HEK293 (cell line): ENCODE measurements around the gene NUDT6.
"Not testable (repeated sequence)": the region's sequence is repeated elsewhere in the genome, so short reads cannot be mapped to it uniquely, and the experiment has no call there.

ENCODE experiments used
- CTCF ChIA-PET: fragments of 350-600 bp; formaldehyde crosslinking; extraction: SDS; loops from one replicate; lab custom pipeline; 2021; ENCODE audit warnings: antibody characterized with exemption; lab: Yijun Ruan, JAX
- POLR2A ChIA-PET: fragments of 300-600 bp; formaldehyde crosslinking; extraction: SDS; loops from one replicate; lab custom pipeline; 2020; ENCODE audit warnings: antibody characterized with exemption, inconsistent platforms; lab: Yijun Ruan, JAX
- H3K27ac ChIP-seq: fragments of 200-500 bp; sonication (Bioruptor generic); 2 replicates; pipeline ENCODE4 v1.5.1; 2014; ENCODE audit warnings: low read depth, low read length, control low read depth, inconsistent platforms; ENCODE audit errors: extremely low read depth
- H3K36me3 ChIP-seq, 2 experiments: fragments of 200-500 bp in 1 of 2; sonication (Bioruptor generic) in 1 of 2; 1 replicate in 1 of 2; 2 replicates in 1 of 2; pipeline ENCODE4 v1.5.1; 2014 to 2017; ENCODE audit warnings: inconsistent platforms in 2 of 2, low read length in 2 of 2; ENCODE audit not compliant: control insufficient read depth in 2 of 2, insufficient read depth in 1 of 2
- H3K4me1 ChIP-seq: fragments of 200-500 bp; sonication (Bioruptor generic); 2 replicates; pipeline ENCODE4 v1.5.1; 2014; ENCODE audit warnings: mild to moderate bottlenecking, low read length, inconsistent platforms; ENCODE audit not compliant: control insufficient read depth, insufficient read depth
- H3K4me3 ChIP-seq: 2 replicates; pipeline ENCODE4 v1.5.1; 2011; ENCODE audit warnings: low read depth, mild to moderate bottlenecking, control low read depth, low read length, moderate library complexity
- H3K9me3 ChIP-seq: fragments of 200-500 bp; sonication (Bioruptor generic); 2 replicates; pipeline ENCODE4 v1.5.1; 2014; ENCODE audit warnings: low read depth, low read length, inconsistent platforms; ENCODE audit not compliant: control insufficient read depth, insufficient read depth
- GLI2 ChIP-seq: fragments of 450-650 bp; formaldehyde crosslinking; IDR thresholded peaks from 2 replicates; pipeline ENCODE4; 2017; ENCODE audit warnings: missing biosample characterization, missing genetic modification characterization, low read depth, borderline replicate concordance
- GLIS1 ChIP-seq: fragments of 450-650 bp; formaldehyde crosslinking; IDR thresholded peaks from 2 replicates; pipeline ENCODE4 v1.5.1; 2016; ENCODE audit warnings: missing biosample characterization, missing genetic modification characterization
- KLF1 ChIP-seq: fragments of 450-650 bp; formaldehyde crosslinking; IDR thresholded peaks from 2 replicates; pipeline ENCODE4 v1.5.1; 2016; ENCODE audit warnings: missing biosample characterization, missing genetic modification characterization
- YY2 ChIP-seq: fragments of 450-650 bp; formaldehyde crosslinking; IDR thresholded peaks from 2 replicates; pipeline ENCODE4 v1.5.1; 2016; ENCODE audit warnings: missing biosample characterization, missing genetic modification characterization
- ZBTB17 ChIP-seq: fragments of 450-650 bp; formaldehyde crosslinking; IDR thresholded peaks from 2 replicates; pipeline ENCODE4 v1.5.1; 2016; ENCODE audit warnings: missing biosample characterization, missing genetic modification characterization
- ZEB2 ChIP-seq: fragments of 450-650 bp; formaldehyde crosslinking; IDR thresholded peaks from 2 replicates; pipeline ENCODE4 v1.5.1; 2016; ENCODE audit warnings: missing biosample characterization, missing genetic modification characterization
- ZFP69B ChIP-seq: fragments of 450-650 bp; formaldehyde crosslinking; IDR thresholded peaks from 2 replicates; pipeline ENCODE4 v1.5.1; 2016; ENCODE audit warnings: missing biosample characterization, missing genetic modification characterization
- ZNF140 ChIP-seq: fragments of 450-650 bp; formaldehyde crosslinking; IDR thresholded peaks from 2 replicates; pipeline ENCODE4 v1.5.1; 2016; ENCODE audit warnings: missing biosample characterization, missing genetic modification characterization
- ZNF146 ChIP-seq: fragments of 450-650 bp; formaldehyde crosslinking; IDR thresholded peaks from 2 replicates; pipeline ENCODE4 v1.5.1; 2016; ENCODE audit warnings: missing biosample characterization, missing genetic modification characterization
- ZNF19 ChIP-seq: fragments of 450-650 bp; formaldehyde crosslinking; IDR thresholded peaks from 2 replicates; pipeline ENCODE4; 2016; ENCODE audit warnings: missing biosample characterization, missing genetic modification characterization, low read depth
- ZNF302 ChIP-seq: fragments of 450-650 bp; formaldehyde crosslinking; IDR thresholded peaks from 2 replicates; pipeline ENCODE4 v1.5.1; 2016; ENCODE audit warnings: missing biosample characterization, missing genetic modification characterization, low read depth
- ZNF354C ChIP-seq: fragments of 450-650 bp; formaldehyde crosslinking; IDR thresholded peaks from 2 replicates; pipeline ENCODE4 v1.5.1; 2016; ENCODE audit warnings: missing biosample characterization, missing genetic modification characterization, low read depth, borderline replicate concordance
- ZNF404 ChIP-seq: fragments of 450-650 bp; formaldehyde crosslinking; IDR thresholded peaks from 2 replicates; pipeline ENCODE4 v1.5.1; 2017; ENCODE audit warnings: missing biosample characterization, missing genetic modification characterization
- ZNF426 ChIP-seq: fragments of 450-650 bp; formaldehyde crosslinking; IDR thresholded peaks from 2 replicates; pipeline ENCODE4 v1.5.1; 2017; ENCODE audit warnings: missing biosample characterization, missing genetic modification characterization, mild to moderate bottlenecking, inconsistent platforms, moderate library complexity
- ZNF558 ChIP-seq: fragments of 450-650 bp; formaldehyde crosslinking; IDR thresholded peaks from 2 replicates; pipeline ENCODE4 v1.5.1; 2016; ENCODE audit warnings: missing biosample characterization, missing genetic modification characterization
- ZNF596 ChIP-seq: fragments of 450-650 bp; IDR thresholded peaks from 2 replicates; pipeline ENCODE4 v1.5.0; 2018; ENCODE audit warnings: missing biosample characterization, mild to moderate bottlenecking, missing genetic modification characterization, moderate library complexity
- ZNF610 ChIP-seq: fragments of 450-650 bp; formaldehyde crosslinking; IDR thresholded peaks from 2 replicates; pipeline ENCODE4 v1.5.1; 2016; ENCODE audit warnings: missing biosample characterization, missing genetic modification characterization, borderline replicate concordance
- ZNF621 ChIP-seq: fragments of 450-650 bp; formaldehyde crosslinking; IDR thresholded peaks from 2 replicates; pipeline ENCODE4 v1.5.1; 2017; ENCODE audit warnings: missing biosample characterization, missing genetic modification characterization
- ZSCAN16 ChIP-seq: fragments of 450-650 bp; formaldehyde crosslinking; IDR thresholded peaks from 2 replicates; pipeline ENCODE4 v1.5.1; 2016; ENCODE audit warnings: missing biosample characterization, missing genetic modification characterization
- ZSCAN23 ChIP-seq: fragments of 450-650 bp; formaldehyde crosslinking; IDR thresholded peaks from 2 replicates; pipeline ENCODE4 v1.5.1; 2016; ENCODE audit warnings: missing biosample characterization, missing genetic modification characterization
- ZXDB ChIP-seq: fragments of 450-650 bp; formaldehyde crosslinking; IDR thresholded peaks from 2 replicates; pipeline ENCODE4 v1.5.1; 2016; ENCODE audit warnings: missing biosample characterization, missing genetic modification characterization
- TF ChIP-seq, protein P1 (sequence below): fragments of 450-650 bp; formaldehyde crosslinking; IDR thresholded peaks from 2 replicates; pipeline ENCODE4 v1.5.1; 2016; ENCODE audit warnings: missing biosample characterization, missing genetic modification characterization, borderline replicate concordance
- TF ChIP-seq, protein P2 (sequence below): fragments of 450-650 bp; formaldehyde crosslinking; IDR thresholded peaks from 2 replicates; pipeline ENCODE4 v1.5.1; 2016; ENCODE audit warnings: missing biosample characterization, missing genetic modification characterization

The NUDT6 gene

DNA sequence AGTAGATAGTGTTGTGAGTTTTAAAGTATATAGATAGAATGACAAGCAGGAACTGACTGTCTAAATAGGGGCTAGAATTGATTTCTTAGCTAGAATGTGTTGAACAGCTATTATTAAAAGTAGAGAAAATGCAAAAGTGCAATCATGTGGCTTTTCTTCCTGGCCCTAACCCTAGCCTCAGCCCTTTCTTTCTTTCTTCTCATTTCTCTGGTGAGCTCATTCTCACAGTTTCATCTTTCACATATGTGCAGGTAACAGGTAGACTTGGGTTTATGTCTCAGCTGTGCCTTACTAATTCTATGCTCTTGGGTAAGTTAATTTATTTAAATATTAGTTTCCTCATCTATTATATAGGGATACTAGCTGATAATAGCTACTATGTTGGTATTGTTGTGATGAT lies 70.8 kb downstream of the NUDT6 start:
- Histone ChIP-seq H3K36me3 (no peaks in the 10 kb centered on the region), H3K9me3 (no peaks in the 10 kb centered on the region), H3K4me1 (no peaks in the 10 kb centered on the region), H3K27ac (no peak overlapping the region), H3K4me3 (no peak overlapping the region)
- ChIA-PET POLR2A (no interaction called here), CTCF (interaction anchor here (1.4 kb wide), 1 partner anchor 12 kb away, joined by 3 read pairs; no protein-coding TSS in a partner anchor)
- TF ChIP-seq GLI2 (tag by site-specific recombination) (no peak), ZNF140 (no peak), ZNF404 (tag by site-specific recombination) (no peak), ZNF621 (no peak), KLF1 (tag by site-specific recombination) (no peak), ZNF558 (tag by site-specific recombination) (no peak), ZNF19 (no peak), ZNF426 (tag by site-specific recombination) (no peak), ZNF146 (tag by site-specific recombination) (no peak), ZNF302 (tag by site-specific recombination) (no peak), ZNF610 (tag by site-specific recombination) (no peak)
- TF ChIP-seq, protein P1, sequence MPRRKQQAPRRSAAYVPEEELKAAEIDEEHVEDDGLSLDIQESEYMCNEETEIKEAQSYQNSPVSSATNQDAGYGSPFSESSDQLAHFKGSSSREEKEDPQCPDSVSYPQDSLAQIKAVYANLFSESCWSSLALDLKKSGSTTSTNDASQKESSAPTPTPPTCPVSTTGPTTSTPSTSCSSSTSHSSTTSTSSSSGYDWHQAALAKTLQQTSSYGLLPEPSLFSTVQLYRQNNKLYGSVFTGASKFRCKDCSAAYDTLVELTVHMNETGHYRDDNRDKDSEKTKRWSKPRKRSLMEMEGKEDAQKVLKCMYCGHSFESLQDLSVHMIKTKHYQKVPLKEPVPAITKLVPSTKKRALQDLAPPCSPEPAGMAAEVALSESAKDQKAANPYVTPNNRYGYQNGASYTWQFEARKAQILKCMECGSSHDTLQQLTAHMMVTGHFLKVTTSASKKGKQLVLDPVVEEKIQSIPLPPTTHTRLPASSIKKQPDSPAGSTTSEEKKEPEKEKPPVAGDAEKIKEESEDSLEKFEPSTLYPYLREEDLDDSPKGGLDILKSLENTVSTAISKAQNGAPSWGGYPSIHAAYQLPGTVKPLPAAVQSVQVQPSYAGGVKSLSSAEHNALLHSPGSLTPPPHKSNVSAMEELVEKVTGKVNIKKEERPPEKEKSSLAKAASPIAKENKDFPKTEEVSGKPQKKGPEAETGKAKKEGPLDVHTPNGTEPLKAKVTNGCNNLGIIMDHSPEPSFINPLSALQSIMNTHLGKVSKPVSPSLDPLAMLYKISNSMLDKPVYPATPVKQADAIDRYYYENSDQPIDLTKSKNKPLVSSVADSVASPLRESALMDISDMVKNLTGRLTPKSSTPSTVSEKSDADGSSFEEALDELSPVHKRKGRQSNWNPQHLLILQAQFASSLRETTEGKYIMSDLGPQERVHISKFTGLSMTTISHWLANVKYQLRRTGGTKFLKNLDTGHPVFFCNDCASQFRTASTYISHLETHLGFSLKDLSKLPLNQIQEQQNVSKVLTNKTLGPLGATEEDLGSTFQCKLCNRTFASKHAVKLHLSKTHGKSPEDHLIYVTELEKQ (tag by site-specific recombination): no peak

- H3K4me3 ChIP-seq, H3K27ac ChIP-seq, H3K9me3 ChIP-seq, H3K36me3 ChIP-seq, POLR2A ChIA-PET, H3K4me1 ChIP-seq, CTCF ChIA-PET: not testable (repeated sequence)
Measured at GRCh38 chr4:122849789-122850188, 72.6 kb downstream of the NUDT6 start.

GRCh38 chr4:122847931-122848330 lies 74.5 kb downstream of the NUDT6 start:
- CTCF ChIA-PET: no interaction called here
- Histone ChIP-seq H3K27ac (no peak overlapping the region), H3K4me3 (no peak overlapping the region), H3K4me1 (peaks cover 4% of the 10 kb centered on the region; the same call in 1 of the 2 replicates), H3K36me3 (no peaks in the 10 kb centered on the region), H3K9me3 (no peaks in the 10 kb centered on the region)
- POLR2A ChIA-PET: no interaction called here
- TF ChIP-seq ZSCAN23 (tag by site-specific recombination) (no peak), ZNF354C (tag by site-specific recombination) (no peak), ZEB2 (tag by site-specific recombination) (no peak), ZSCAN16 (no peak), ZFP69B (no peak), YY2 (no peak), ZNF596 (tag by site-specific recombination) (no peak), ZBTB17 (tag by site-specific recombination) (no peak), ZXDB (tag by site-specific recombination) (no peak), GLIS1 (tag by site-specific recombination) (no peak)
- TF ChIP-seq, protein P1 (tag by site-specific recombination): no peak
- TF ChIP-seq, protein P2, sequence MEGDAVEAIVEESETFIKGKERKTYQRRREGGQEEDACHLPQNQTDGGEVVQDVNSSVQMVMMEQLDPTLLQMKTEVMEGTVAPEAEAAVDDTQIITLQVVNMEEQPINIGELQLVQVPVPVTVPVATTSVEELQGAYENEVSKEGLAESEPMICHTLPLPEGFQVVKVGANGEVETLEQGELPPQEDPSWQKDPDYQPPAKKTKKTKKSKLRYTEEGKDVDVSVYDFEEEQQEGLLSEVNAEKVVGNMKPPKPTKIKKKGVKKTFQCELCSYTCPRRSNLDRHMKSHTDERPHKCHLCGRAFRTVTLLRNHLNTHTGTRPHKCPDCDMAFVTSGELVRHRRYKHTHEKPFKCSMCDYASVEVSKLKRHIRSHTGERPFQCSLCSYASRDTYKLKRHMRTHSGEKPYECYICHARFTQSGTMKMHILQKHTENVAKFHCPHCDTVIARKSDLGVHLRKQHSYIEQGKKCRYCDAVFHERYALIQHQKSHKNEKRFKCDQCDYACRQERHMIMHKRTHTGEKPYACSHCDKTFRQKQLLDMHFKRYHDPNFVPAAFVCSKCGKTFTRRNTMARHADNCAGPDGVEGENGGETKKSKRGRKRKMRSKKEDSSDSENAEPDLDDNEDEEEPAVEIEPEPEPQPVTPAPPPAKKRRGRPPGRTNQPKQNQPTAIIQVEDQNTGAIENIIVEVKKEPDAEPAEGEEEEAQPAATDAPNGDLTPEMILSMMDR (tag by site-specific recombination): no peak
